Activated T-cell treated with anti-CD3 and anti-CD28 coated beads, Interleukin-2, amount 50 U/mL, for 1 hour (primary cell): ENCODE measurements around the gene SCAPER.
A peak's percentile ranks its signal among the peaks of the same experiment; 100 is the strongest.
"Not testable (repeated sequence)": the region's sequence is repeated elsewhere in the genome, so short reads cannot be mapped to it uniquely, and the experiment has no call there.

Experiments used
- DNase-seq: peaks from one replicate; pipeline ENCODE4 v3.0.0-alpha.2; 2020

The SCAPER gene

DNA sequence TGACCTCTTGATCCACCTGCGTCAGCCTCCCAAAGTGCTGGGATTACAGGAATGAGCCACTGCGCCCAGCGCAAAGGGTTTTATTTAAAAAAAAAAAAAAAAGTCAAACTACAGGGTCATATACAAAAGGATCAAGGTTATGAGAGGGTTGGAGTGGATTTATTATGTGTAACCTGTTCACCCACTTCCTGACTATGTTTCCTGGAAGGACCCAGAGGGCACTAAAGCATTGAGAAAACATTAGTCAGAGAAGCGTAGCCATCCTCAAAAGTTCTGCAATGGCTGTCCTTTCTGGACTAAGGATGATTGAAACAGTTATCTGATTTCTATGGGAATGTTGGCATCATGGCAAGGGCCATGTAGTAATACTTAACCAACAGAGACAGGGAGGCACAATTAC lies 7.3 kb upstream of the SCAPER start:
- no peak for DNase-seq

DNA sequence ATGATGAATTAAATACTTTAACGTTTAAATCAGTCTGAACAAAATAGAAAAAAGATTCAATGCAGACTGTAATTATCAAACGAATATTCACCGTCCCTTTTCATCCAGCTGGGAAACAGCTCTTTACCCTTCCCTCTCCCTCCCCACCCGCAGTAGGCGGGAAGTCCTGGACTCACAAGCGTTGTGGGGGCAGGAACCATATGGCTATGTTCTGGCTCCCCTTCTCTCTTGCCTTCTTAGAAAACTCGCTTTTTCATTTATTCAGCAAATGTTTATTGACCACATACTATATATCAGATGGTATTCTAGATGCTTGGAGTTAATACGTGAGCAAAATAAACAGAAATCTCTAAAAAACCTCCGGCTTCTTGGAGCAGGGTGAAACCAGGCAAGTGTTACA lies 715 bp upstream of the SCAPER start:
- no peak for DNase-seq

DNA sequence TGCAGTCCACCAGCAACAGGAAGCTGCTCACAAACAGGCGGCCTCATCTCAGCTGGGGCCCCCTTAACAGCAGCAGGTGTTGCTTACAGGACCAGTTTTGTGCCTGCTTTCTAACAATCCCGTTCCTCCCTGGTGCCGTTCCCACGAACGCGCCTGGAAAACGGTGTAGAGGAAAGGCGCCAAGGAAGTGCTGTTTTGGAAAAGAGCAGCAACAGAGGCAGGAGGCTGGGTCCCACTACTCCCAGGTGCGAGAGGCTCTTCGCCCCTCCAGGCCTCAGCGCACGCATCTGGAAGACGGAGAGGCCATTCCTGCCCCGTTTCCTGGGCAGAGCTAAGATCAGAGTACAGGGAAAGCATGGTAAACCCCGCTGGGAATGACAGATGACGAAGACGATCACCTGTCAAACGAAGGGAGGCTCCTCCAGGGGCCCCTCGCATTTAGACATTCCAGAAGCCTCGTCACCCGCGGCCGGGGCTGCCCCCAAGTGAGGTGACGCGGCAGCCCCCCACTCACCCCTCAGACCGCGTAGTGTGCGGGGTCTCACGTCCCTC lies 603 bp downstream of the SCAPER start:
- DNase-seq, result peak; percentile 40

DNA sequence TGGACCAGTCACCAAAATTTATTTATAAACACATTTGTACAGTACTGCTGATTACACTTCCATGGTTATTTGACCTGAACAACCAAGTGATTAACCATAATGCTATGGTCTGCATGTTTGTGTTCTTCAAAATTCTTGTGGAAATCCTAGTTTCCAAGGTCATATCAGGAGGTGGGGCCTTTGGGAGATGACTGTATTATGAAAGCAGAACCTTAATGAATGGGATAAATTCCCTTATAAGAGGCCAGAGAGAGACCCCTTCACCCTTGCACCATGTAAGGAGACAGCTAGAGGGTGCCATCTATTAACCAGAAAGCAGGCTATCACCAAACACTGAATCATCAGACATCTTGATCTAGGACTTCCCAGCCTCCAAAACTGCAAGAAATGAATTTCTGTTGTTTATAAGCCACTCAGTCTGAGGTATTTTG lies 1.9 kb downstream of the SCAPER start:
- DNase-seq, result no peak

GRCh38 chr15:76901965-76902364 lies 3.2 kb downstream of the SCAPER start:
- no peak for DNase-seq

GRCh38 chr15:76899931-76900310 lies 5.2 kb downstream of the SCAPER start:
- DNase-seq, result not testable (repeated sequence)

DNA sequence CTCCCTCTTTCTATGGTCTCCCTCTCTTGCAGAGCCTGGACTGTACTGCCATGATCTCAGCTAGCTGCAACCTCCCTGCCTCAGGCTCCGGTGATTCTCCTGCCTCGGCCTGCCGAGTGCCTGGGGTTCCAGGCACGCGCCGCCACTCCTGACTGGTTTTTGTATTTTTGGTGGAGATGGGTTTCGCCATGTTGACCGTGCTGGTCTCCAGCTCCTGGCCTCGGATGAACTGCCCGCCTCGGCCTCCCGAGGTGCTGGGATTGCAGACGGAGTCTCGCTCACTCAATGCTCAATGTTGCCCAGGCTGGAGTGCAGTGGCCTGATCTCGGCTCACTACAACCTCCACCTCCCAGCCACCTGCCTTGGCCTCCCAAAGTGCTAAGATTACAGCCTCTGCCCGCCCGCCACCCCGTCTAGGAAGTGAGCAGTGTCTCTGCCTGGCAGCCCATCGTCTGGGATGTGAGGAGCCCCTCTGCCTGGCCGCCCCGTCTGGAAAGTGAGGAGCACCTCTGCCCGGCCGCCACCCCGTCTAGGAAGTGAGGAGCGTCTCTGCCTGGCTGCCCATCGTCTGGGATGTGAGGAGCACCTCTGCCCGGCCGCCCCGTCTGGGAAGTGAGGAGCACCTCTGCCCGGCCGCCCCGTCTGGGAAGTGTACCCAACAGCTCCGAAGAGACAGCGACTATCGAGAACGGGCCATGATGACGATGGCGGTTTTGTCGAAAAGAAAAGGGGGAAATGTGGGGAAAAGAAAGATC lies 5.8 kb downstream of the SCAPER start:
- not testable (repeated sequence) for DNase-seq

- DNase-seq, result no peak
Measured at GRCh38 chr15:76898102-76898501, 7.0 kb downstream of the SCAPER start.

DNA sequence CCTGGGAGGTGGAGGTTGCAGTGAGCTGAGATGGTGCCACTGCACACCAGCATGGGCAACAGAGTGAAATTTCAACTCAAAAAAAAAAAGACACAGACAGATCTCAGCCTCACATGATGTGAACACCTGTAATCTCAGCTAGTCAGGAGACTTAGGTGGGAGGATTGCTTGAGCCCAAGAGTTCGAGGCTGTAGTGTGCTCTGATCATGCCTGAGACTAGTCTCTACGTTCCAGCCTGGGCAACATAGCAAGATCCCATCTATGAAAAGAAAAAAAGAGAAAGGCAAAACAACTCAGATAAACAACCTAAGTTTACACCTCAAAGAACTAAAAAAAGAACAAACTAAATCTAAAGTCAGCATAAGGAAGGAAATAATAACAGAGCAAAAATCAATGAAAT lies 11.0 kb downstream of the SCAPER start:
- DNase-seq, result no peak

GRCh38 chr15:76892836-76893235 lies 12.3 kb downstream of the SCAPER start:
- not testable (repeated sequence) for DNase-seq

- not testable (repeated sequence) for DNase-seq
Measured at GRCh38 chr15:76887280-76888141, 17.6 kb downstream of the SCAPER start.

DNA sequence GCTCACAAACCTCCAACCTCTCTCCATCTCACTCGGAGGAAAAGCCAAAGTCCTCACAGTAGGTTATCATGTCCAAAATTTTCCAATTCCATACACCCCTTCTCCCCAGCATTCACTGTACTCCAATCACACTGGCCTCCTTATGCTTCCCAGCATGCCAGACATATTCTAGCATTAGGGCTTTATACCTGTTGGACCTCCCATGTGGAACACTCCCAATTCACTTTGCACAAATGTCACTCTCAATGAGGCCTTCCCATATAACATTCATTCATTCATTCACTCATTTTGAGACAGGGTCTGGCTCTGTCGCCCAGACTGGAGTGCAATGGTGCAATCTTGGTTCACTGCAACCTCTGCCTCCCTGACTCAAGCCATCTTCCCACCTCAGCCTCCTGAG lies 19.9 kb downstream of the SCAPER start:
- no peak for DNase-seq

DNA sequence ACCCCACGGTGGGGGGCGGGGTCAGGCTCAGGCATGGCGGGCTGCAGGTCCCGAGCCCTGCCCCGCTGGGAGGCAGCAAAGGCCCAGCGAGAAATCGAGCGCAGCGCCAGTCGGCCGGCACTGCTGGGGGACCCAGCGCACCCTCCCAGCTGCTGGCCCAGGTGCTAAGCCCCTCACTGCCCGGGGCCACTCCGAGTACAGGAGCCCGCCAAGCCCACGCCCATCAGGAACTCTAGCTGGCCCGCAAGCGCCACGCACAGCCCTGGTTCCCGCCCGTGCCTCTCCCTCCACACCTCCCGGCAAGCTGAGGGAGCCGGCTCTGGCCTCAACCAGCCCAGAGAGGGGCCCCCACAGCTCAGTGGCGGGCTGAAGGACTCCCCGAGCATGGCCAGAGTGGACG lies 29.2 kb downstream of the SCAPER start:
- DNase-seq, result no peak

DNA sequence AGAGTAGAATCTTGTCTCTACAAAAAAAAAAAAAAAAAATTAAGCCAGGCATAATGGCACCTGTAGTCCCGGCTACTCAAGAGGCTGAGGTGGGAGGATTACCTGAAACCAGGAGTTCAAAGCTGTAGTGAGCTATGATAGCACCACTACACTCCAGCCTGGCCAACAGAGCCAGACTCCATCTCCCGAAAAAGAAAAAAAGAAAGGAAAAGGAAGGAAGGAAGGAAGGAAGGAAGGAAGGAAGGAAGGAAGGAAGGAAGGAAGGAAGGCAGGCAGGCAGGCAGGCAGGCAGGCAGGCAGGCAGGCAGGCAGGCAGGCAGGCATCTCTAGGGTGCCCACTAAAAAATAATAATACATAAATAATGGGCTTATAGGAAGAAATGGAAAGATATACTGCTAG lies 32.1 kb downstream of the SCAPER start:
- DNase-seq, result not testable (repeated sequence)

- DNase-seq, result no peak
Measured at GRCh38 chr15:76871930-76872329, 33.2 kb downstream of the SCAPER start.

DNA sequence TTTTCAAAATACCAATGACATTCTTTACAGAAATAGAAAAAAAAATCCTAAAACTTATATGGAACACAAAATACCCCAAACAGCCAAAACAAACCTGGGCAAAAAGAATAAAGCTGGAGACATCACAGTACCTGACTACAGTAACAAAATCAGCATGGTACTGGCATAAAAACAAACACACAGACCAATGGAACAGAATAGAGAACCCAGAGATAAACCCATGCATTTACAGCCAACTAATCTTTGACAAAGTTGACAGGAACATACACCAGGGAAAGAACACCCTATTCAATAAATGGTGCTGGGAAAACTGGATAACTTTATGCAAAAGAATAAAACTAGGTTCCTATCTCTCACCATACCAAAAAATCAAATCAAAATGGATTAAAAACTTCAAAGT lies 36.4 kb downstream of the SCAPER start:
- DNase-seq, result no peak

- DNase-seq, result no peak
Measured at GRCh38 chr15:76866716-76867321, 38.3 kb downstream of the SCAPER start.

- DNase-seq, result no peak
Measured at GRCh38 chr15:76866008-76866407, 39.1 kb downstream of the SCAPER start.

GRCh38 chr15:76865548-76865991 lies 39.6 kb downstream of the SCAPER start:
- DNase-seq, result no peak

DNA sequence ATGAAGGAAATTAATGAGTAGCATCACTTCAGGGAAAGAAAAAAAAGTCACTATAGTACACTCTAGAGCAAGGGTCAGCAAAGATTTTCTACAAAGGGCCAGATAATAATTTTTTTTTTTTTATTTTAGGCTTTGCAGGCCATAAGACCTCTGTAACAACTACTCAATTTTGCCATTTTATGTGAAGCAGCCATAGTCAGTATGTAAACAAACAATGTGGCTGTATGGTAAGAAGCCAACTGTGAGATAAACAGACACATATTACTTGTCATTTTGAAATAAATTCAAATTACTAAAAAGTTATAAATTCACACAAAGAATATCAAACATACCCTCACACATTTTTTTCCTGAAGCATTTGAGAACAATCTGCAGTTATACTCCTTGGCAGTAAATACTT lies 40.6 kb downstream of the SCAPER start:
- no peak for DNase-seq

DNA sequence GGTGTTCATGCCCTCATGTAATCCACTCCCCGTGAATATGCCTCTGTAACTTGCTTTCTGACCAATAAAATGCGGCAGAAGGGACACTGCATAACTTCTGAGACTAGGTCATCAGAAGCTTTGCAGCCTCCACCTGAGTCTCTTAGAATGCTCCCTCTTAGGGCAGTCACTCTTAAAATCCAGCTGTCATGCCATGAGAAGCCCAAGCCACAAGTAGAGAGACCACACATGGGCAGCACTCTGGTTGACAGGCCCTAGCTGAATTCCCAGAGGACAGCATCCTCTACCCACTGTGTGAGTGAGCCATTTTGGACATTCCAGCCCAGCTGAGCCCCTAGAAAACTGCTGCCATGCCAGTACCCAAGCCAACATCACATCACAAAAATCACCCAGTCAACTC lies 41.4 kb downstream of the SCAPER start:
- DNase-seq, result no peak

DNA sequence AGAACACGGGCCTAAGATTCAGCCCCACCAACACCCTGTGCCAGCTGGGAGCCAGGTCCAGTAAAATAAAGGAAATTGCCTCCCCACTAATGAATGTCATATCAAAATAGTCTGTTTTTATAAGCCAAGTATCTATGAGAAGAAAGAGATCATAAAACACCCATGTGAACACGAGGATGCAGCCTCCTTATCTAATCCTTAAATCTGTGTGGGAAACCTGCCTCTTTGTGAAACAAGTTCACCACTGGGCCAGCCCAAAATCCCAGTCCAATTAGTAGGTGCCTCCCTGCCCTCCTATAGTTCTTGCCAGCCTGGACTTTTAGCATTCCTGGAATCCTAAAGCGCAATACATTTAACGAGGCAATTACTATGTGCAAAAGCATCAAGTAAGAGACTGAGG lies 42.0 kb downstream of the SCAPER start:
- no peak for DNase-seq

DNA sequence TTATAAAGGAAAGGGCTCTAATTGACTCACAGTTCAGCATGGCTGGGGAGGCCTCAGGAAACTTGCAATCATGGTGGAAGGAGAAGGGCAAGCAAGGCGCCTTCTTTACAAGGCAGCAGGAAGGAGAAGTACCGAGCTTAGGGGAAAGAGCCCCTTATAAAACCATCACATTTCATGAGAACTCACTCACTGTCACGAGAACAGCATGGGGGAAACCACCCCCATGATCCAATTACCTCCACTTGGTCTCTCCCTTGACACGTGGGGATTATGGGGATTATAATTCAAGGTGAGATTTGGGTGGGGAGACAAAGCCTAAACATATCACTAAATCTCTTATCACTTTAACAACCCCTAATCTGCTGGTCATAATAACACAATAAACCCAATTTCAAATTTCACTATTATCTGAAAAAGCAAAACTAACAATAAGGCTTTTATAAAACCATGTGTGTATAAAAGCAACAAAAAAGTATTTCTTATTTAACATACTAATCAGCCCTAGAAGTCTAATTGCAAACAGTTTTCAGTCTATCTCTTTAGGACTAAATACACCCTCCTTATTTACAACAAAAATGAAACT lies 43.2 kb downstream of the SCAPER start:
- DNase-seq, result no peak
